Activated naive CD4-positive, alpha-beta T cell treated with Interleukin-2 at 50 U/mL for 16 hours (primary cell): ENCODE results near the gene COQ9.
"Not testable (repeated sequence)": the region's sequence is repeated elsewhere in the genome, so short reads cannot be mapped to it uniquely, and the experiment has no call there.

Experiments
- DNase-seq: peaks from one replicate; pipeline ENCODE4 v3.0.0-alpha.2; 2020

COQ9 gene

GRCh38 chr16:57447186-57447962 lies at the start of gene COQ9, which contains the start of gene CIAPIN1:
TSS of gene COQ9 (plus strand) at chr16:57447479. CDS start at chr16:57447506, 27 bp downstream.
TSS of gene CIAPIN1 (minus strand) at chr16:57447385. CDS start at chr16:57440928, 6,457 bp downstream.
- peak; percentile 92 for DNase-seq

GRCh38 chr16:57397493-57397892 lies 49.8 kb upstream of the COQ9 start:
- not testable (repeated sequence) for DNase-seq

GRCh38 chr16:57401943-57402640 lies 45.2 kb upstream of the COQ9 start:
- no peak for DNase-seq

- DNase-seq, result no peak
Measured at GRCh38 chr16:57403965-57404817, 43.1 kb upstream of the COQ9 start, which contains the start of gene CCL17. TSS of gene CCL17 (plus strand) at chr16:57404767. CDS start at chr16:57413933, 9,166 bp downstream.

GRCh38 chr16:57405097-57405496 lies 42.2 kb upstream of the COQ9 start:
- no peak for DNase-seq

GRCh38 chr16:57406881-57407280 lies 40.4 kb upstream of the COQ9 start:
- no peak for DNase-seq

- DNase-seq, result no peak
Measured at GRCh38 chr16:57407521-57408353, 39.5 kb upstream of the COQ9 start.

- DNase-seq, result no peak
Measured at GRCh38 chr16:57409065-57409464, 38.2 kb upstream of the COQ9 start.

- no peak for DNase-seq
Measured at GRCh38 chr16:57409870-57410587, 37.2 kb upstream of the COQ9 start.

GRCh38 chr16:57411362-57411976 lies 35.8 kb upstream of the COQ9 start:
- no peak for DNase-seq

- DNase-seq, result no peak
Measured at GRCh38 chr16:57412584-57412983, 34.7 kb upstream of the COQ9 start.

- no peak for DNase-seq
Measured at GRCh38 chr16:57413301-57413730, 34.0 kb upstream of the COQ9 start.

- no peak for DNase-seq
Measured at GRCh38 chr16:57413733-57414132, 33.5 kb upstream of the COQ9 start.

- no peak for DNase-seq
Measured at GRCh38 chr16:57416084-57416483, 31.2 kb upstream of the COQ9 start.

GRCh38 chr16:57419506-57419905 lies 27.8 kb upstream of the COQ9 start:
- DNase-seq, result no peak

- DNase-seq, result no peak
Measured at GRCh38 chr16:57422026-57422944, 25.0 kb upstream of the COQ9 start.

GRCh38 chr16:57423152-57423551 lies 24.1 kb upstream of the COQ9 start:
- no peak for DNase-seq

GRCh38 chr16:57424583-57424982 lies 22.7 kb upstream of the COQ9 start:
- no peak for DNase-seq

GRCh38 chr16:57426356-57426755 lies 20.9 kb upstream of the COQ9 start:
- DNase-seq, result no peak

- no peak for DNase-seq
Measured at GRCh38 chr16:57427307-57427706, 20.0 kb upstream of the COQ9 start.
